ENCODE measurements around the gene FAM186B. TPM values are rescaled to one million over a fixed set of nuclear protein-coding genes. Genes with fewer than 3 reads are reported as not detected.

The FAM186B gene
- total and polyA plus RNA-seq, 2 of the 13 experiments (the other 11 are each of a cell fraction or from before 2014, with no cell fraction given) = 0.07 to 0.20 TPM

DNA sequence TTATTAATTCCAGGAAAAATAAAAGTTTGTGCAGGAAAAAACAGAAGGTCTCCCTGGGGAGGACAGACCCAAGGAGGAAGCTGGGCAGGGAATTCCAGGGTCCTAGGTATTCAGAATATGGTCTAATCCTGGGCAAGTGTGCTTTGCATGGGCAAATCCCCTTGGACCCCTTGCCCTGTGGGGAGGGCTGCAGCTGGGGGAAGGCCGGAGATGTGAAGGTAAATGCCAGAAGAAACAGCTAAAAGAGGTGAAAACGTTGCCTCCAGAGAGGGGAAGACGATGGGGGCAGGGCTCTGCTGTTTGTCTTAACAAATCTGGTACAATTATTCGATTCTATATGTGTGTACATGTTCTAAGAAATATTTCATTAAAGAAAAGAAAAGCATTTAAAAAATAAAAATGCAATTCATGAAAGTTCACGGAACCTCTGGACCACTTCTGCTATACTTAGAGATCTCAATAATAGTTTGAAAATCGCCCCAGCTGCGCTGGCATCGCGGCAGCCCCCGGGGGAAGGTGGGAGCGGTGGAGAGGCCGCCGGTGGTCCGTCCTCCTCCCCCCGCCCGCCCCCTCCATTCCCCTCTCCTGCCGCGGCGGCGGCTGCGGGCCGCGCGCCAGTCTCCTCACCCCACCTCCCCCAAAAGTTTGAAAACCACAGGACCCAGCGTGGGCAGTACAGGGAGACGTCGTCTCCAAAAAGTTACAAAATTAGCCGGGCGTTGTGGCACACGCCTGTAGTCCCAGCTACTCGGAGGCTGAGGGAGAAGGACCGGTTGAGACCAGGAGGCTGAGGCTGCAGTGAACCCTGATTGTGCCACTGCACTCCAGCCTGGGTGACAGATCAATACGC, 16.4 kb upstream of the FAM186B start:
- WGBS (ENCODE audit: low lambda C conversion rate) = 4% methylated on average over 23 of the region's 33 CpGs
- Histone ChIP-seq H3K4me3 (replicated peaks in 1 of 3; ENCODE audit: insufficient read depth in 1 of 3, low read depth in 2 of 3, low read length in 3 of 3) (peak overlapping the region; percentile 54 to 75 (median 59)), H3K27ac (ENCODE audit: extremely low read length, insufficient read depth, low read length) (no peak overlapping the region), H3K4me2 (ENCODE audit: low read depth, low read length) (peak overlapping the region; percentile 95), H3K79me2 (ENCODE audit: insufficient read depth, low read length) (no peaks in the 10 kb centered on the region), H3K36me3 (replicated peaks in 1 of 2; ENCODE audit: control insufficient read depth in 1 of 2, insufficient read depth in 2 of 2, low read length in 2 of 2) (no peaks in the 10 kb centered on the region), H3K27me3 (ENCODE audit: control insufficient read depth in 1 of 2, insufficient read depth in 2 of 2, low read length in 2 of 2) (no peaks in the 10 kb centered on the region), H2AFZ (ENCODE audit: low read length) (peak overlapping the region; percentile 47), H3K9me3 (ENCODE audit: low read length) (no peaks in the 10 kb centered on the region), H3K9ac (ENCODE audit: insufficient read depth, low read depth, low read length) (peak overlapping the region; percentile 69), H3K4me1 (ENCODE audit: insufficient read depth, low read length) (peaks cover 33% of the 10 kb centered on the region), H4K20me1 (ENCODE audit: insufficient read depth, low read length) (no peaks in the 10 kb centered on the region)
- no TSS peak for BruUV-seq (replicated peaks)
- ChIA-PET CTCF (ENCODE audit: low intra/inter-chr PET ratio, low total read pairs) (no interaction called here), POLR2A (interaction anchor here (0.6 to 1.8 kb wide), 4 partner anchors 16 to 127 kb away, joined by 3 to 10 read pairs (median 5); partner anchors contain the start of genes FAM186B and TMBIM6)
- TF ChIP-seq, protein P1, sequence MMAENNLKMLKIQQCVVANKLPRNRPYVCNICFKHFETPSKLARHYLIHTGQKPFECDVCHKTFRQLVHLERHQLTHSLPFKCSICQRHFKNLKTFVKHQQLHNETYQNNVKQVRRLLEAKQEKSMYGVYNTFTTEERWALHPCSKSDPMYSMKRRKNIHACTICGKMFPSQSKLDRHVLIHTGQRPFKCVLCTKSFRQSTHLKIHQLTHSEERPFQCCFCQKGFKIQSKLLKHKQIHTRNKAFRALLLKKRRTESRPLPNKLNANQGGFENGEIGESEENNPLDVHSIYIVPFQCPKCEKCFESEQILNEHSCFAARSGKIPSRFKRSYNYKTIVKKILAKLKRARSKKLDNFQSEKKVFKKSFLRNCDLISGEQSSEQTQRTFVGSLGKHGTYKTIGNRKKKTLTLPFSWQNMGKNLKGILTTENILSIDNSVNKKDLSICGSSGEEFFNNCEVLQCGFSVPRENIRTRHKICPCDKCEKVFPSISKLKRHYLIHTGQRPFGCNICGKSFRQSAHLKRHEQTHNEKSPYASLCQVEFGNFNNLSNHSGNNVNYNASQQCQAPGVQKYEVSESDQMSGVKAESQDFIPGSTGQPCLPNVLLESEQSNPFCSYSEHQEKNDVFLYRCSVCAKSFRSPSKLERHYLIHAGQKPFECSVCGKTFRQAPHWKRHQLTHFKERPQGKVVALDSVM (CRISPR knock-in tag; IDR thresholded peaks at IDR 0.05) = peak; percentile 99
- TF ChIP-seq ZNF878 (CRISPR knock-in tag; IDR thresholded peaks at IDR 0.05) (no peak), ZMYM3 (CRISPR knock-in tag; IDR thresholded peaks at IDR 0.05) (peak; percentile 66), ADNP (CRISPR knock-in tag; IDR thresholded peaks at IDR 0.05) (0 out of 2 replicates have a peak, but pooled peaks have one; percentile 71)
- ATAC-seq (peak; percentile 13), DNase-seq (ENCODE audit: low spot score) (no peak), FAIRE-seq (no peak)
- intact Hi-C loops (cut with micrococcal nuclease; ENCODE audit: unreplicated experiment) = loop anchor here (5.0 kb wide), 1 partner anchor 55 kb away; the partner anchor contains the start of gene MCRS1
- in situ Hi-C loops (cut with HindIII; ENCODE audit: extremely low pct_ligation_motif_present, low pct_unique_long_range_greater_than_20kb) = no loop called here

DNA sequence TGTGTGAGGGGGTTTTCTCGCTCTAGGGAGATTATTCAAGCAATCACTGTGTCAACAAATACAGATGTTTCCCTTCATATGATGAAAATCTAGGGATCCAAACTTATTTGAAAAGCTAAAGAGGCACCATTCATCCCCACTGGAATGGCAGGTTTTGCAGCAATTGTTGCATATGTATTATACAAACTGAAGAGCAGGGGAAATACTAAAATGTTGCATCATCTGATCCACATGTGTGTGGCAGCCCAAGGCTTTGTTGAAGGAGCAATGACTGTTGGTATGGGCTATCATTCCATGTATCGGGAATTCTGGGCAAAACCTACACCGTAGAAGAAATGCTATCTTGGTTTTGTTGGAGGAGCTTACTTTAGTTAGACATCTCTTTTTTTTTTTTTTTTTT, 13.8 kb upstream of the FAM186B start:
- in situ Hi-C loops (cut with HindIII; ENCODE audit: extremely low pct_ligation_motif_present, low pct_unique_long_range_greater_than_20kb) (no loop called here), intact Hi-C loops (cut with micrococcal nuclease; ENCODE audit: unreplicated experiment) (no loop called here)
- H3K36me3 ChIP-seq (replicated peaks in 1 of 2; ENCODE audit: control insufficient read depth in 1 of 2, insufficient read depth in 2 of 2, low read length in 2 of 2) = no peaks in the 10 kb centered on the region
- H3K4me1 ChIP-seq (ENCODE audit: insufficient read depth, low read length) = peaks cover 40% of the 10 kb centered on the region
- H3K27ac ChIP-seq (ENCODE audit: extremely low read length, insufficient read depth, low read length) = no peak overlapping the region
- no peak overlapping the region for H3K4me3 ChIP-seq (replicated peaks in 1 of 3; ENCODE audit: insufficient read depth in 1 of 3, low read depth in 2 of 3, low read length in 3 of 3)
- no peaks in the 10 kb centered on the region for H3K27me3 ChIP-seq (ENCODE audit: control insufficient read depth in 1 of 2, insufficient read depth in 2 of 2, low read length in 2 of 2)
- no peak overlapping the region for H3K4me2 ChIP-seq (ENCODE audit: low read depth, low read length)
- ChIA-PET POLR2A (no interaction called here), CTCF (ENCODE audit: low intra/inter-chr PET ratio, low total read pairs) (no interaction called here)
- BruUV-seq (replicated peaks) = no TSS peak
- no peak for ATAC-seq
- no peak overlapping the region for H2AFZ ChIP-seq (ENCODE audit: low read length)
- no peak for DNase-seq (ENCODE audit: low spot score)
- H3K79me2 ChIP-seq (ENCODE audit: insufficient read depth, low read length) = no peaks in the 10 kb centered on the region
- FAIRE-seq = no peak
- H4K20me1 ChIP-seq (ENCODE audit: insufficient read depth, low read length) = no peaks in the 10 kb centered on the region
- no peaks in the 10 kb centered on the region for H3K9me3 ChIP-seq (ENCODE audit: low read length)
- no peak overlapping the region for H3K9ac ChIP-seq (ENCODE audit: insufficient read depth, low read depth, low read length)
- WGBS (ENCODE audit: low lambda C conversion rate) = 86% methylated on average over 3 of the region's 3 CpGs
- TF ChIP-seq ATF7 (IDR thresholded peaks at IDR 0.05) = peak; percentile 26; the same call in 1 of the 2 replicates
- TF ChIP-seq ATF7 (CRISPR knock-in tag; IDR thresholded peaks at IDR 0.05) = no peak
- TF ChIP-seq PAX8 (CRISPR knock-in tag; IDR thresholded peaks at IDR 0.05; ENCODE audit: borderline replicate concordance) = no peak
- no peak for TF ChIP-seq ZSCAN31 (CRISPR knock-in tag; IDR thresholded peaks at IDR 0.05; ENCODE audit: low read depth)
- TF ChIP-seq ZNF160 (CRISPR knock-in tag; IDR thresholded peaks at IDR 0.05) = no peak
- TF ChIP-seq ZNF556 (CRISPR knock-in tag; IDR thresholded peaks at IDR 0.05; ENCODE audit: borderline replicate concordance) = no peak
- no peak for TF ChIP-seq STAG1 (CRISPR knock-in tag; IDR thresholded peaks at IDR 0.05)
- TF ChIP-seq CREB1 (IDR thresholded peaks at IDR 0.05) = no peak
- TF ChIP-seq CREB1 (CRISPR knock-in tag; IDR thresholded peaks at IDR 0.05) = no peak
- TF ChIP-seq RFX5 (IDR thresholded peaks at IDR 0.05; ENCODE audit: low read depth, low read length) = no peak
- TF ChIP-seq CEBPG (CRISPR knock-in tag; IDR thresholded peaks at IDR 0.05) = peak; percentile 55; the same call in 1 of the 2 replicates
- TF ChIP-seq ZNF850 (CRISPR knock-in tag; conservative IDR thresholded peaks at IDR 0.05) = no peak
- no peak for TF ChIP-seq ZNF558 (CRISPR knock-in tag; IDR thresholded peaks at IDR 0.05; ENCODE audit: borderline replicate concordance)
